Activated CD4-positive, alpha-beta T cell treated with anti-CD3 and anti-CD28 coated beads, Interleukin-2, amount 50 U/mL, for 24 hours (primary cell): ENCODE data around the gene EXOC3L1.

Source experiments
- DNase-seq, 2 donors: peaks; one replicate each; pipeline ENCODE4 v3.0.0-alpha.2; 2020; ENCODE audit warnings: low read depth in 1 of 2, low spot score in 1 of 2

Gene EXOC3L1

GRCh38 chr16:67183627-67184452 is 6.1 kb downstream of the EXOC3L1 start, which contains the start of gene MATCAP1:
Gene MATCAP1, minus strand, starts transcription at chr16:67183963. Its CDS starts 3,353 bp downstream, at chr16:67180610.
- DNase-seq, result peak; percentile 78 to 92

DNA sequence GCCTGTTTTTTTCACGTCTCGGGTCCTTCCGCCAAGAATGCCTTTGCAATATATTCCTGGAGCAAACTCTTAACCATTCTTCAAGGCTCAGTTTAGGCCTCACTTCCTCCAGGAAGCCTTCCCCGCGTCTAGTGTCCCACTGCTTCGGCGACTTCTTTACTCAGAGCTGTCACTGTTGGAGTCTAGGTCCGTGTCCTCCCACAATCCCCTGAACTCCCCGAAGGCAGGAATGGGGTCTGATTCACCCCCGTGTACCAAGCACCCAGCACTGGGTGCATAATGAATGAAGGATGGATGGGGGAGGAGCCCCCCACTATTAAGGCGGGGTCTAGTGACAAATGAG is 6.7 kb downstream of the EXOC3L1 start:
- DNase-seq, result no peak

- no peak for DNase-seq
These were observed 7.6 kb downstream of the EXOC3L1 start for GRCh38 chr16:67182288-67182687.

DNA sequence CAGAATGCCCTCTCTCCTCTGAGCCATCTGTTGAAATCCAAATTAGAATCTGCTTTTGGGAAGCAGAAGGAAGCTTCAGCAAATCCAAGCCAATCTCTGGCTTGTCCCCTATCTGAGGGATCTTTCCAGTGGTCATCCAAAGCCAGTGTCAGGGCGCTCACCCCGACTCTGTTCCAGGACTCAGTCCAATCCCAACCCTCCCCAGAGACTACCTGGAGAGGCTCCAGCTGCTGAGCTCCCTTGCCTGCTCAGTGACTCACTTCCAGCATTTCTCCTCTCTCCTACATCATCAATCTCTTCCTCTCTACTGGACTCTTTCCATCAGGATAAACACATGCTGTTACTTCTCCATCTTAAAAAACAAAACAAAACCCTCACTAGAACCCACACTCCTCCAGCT is 8.6 kb downstream of the EXOC3L1 start:
- DNase-seq, result no peak

- no peak for DNase-seq
These were observed 9.8 kb downstream of the EXOC3L1 start for GRCh38 chr16:67180166-67180565.

GRCh38 chr16:67179421-67180080 is 10.4 kb downstream of the EXOC3L1 start:
- no peak for DNase-seq

DNA sequence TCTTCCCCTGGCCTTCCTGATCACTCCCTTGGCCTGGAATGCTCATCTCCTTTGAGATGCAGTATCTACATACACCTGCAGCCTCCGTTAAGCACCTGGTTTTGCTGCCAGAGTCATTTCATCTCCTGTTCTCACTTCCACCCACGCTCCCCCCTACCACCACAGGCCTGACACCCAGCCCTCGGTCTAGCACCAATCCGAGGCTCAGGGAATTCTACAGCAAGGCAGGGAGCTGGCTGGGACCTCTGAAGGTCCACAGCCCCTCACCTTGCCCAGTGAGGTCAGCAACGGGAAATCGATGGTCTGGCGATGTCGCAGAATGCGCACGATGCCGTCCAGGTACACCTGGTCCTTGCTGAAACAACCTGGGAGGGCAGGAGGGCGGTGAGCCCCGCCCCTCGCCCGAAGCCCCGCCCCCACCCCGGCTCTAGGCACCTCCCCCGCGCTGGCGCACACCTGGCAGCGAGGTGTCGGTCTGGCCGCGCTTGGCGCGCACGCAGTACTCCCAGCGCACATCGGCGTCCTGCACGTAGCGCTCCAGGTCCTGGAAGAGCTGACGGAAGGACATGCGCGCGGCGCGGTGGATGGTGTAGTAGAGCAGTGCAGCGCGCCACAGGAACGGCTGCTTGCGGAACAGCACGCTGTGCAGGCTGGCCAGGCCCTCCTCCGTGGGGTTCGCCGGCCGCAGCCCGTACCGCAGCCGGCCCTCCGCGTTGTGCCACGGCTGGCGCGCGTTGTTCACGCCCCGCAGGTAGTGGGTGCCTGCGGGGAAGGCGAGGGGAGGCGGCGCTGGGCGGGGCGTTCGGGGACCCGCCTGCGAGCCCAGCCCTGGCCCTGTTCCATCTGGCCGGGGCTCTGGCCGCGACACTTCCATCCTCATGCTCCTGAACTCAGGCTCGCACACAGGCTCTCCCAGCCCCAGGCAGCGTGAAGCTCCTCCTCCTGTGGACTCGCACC is 11.9 kb downstream of the EXOC3L1 start:
- no peak for DNase-seq

DNA sequence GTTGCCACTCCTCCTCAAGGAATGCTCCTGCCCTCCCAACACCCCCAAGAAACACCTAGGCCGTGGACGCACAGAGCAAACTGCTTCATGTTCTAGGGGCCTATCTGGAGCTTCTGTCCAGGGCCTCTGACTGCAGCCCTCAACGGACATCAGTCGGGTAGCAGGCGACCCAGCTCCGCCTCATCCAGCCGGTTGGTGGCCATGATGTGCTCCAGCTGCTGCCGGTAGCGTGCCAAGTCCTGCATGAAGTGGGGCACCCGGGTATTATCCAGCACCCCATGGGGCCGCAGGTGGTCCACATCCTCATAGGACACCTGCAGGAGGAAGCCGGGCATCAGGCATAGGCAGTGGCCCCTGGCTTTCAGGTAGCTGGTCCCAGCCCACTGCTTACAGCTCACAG is 13.3 kb downstream of the EXOC3L1 start:
- no peak for DNase-seq

GRCh38 chr16:67174706-67175231 is 15.2 kb downstream of the EXOC3L1 start:
- no peak for DNase-seq

DNA sequence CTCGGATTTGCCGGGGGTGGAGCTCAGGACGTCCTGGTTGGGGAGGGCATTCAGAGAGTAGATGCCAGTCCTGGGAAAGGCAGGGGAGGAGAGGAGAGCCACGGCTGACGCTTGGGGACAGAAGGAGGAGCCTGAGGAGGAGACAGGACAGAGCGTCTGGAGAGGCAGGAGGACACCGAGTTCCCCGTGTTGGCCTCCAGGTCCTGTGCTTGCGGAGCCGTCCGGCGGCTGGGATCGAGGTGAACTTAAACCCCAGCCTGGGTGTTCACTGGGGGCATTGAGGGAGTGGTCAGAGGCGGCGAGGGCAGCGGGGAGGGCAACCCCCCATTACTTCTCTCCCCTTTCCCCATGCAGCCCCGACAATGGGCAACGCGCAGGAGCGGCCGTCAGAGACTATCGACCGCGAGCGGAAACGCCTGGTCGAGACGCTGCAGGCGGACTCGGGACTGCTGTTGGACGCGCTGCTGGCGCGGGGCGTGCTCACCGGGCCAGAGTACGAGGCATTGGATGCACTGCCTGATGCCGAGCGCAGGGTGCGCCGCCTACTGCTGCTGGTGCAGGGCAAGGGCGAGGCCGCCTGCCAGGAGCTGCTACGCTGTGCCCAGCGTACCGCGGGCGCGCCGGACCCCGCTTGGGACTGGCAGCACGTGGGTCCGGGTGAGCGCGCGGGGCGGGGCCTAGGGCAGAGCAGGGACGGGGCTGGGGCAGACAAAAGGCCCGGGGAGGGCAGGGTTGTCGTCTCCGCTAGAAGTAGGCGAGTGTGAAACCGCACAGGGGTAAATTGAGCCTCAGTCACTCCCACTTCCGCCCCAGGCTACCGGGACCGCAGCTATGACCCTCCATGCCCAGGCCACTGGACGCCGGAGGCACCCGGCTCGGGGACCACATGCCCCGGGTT is 15.9 kb downstream of the EXOC3L1 start:
- DNase-seq, result no peak

GRCh38 chr16:67173323-67173722 is 16.6 kb downstream of the EXOC3L1 start:
- no peak for DNase-seq

DNA sequence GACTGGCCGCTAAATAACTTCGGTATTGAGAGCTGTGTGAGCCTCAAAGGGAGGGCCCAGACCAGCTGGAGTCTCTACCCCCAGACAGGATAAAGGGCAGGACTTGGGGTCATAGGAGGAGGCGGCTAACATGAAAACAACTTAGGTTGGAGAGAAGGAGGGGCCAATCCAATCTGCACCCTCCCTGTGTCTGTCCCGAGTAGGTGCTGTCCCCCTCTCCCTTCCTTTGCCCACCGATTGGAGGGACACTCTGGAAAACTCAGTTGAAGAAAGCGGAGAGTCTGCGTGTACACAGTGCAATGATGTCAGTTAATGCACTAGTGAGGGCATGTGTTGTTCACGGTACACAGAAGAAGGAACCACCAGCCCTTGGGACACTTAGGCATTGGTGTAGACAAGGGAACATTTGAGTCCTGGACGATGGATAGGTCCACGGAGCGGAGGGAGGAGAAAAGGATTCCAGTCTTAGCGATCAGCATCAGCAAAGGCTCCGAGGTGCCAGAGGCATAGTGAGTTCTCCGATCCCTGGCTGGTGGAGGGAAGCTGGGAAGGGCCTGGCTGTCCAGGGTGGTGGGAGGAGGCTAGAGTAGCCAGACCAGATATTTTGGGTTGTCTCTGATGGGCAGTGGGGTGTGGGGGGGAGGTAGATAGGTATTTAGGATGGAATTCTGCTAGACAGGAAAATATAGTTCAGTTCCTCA is 18.8 kb downstream of the EXOC3L1 start:
- DNase-seq, result no peak

DNA sequence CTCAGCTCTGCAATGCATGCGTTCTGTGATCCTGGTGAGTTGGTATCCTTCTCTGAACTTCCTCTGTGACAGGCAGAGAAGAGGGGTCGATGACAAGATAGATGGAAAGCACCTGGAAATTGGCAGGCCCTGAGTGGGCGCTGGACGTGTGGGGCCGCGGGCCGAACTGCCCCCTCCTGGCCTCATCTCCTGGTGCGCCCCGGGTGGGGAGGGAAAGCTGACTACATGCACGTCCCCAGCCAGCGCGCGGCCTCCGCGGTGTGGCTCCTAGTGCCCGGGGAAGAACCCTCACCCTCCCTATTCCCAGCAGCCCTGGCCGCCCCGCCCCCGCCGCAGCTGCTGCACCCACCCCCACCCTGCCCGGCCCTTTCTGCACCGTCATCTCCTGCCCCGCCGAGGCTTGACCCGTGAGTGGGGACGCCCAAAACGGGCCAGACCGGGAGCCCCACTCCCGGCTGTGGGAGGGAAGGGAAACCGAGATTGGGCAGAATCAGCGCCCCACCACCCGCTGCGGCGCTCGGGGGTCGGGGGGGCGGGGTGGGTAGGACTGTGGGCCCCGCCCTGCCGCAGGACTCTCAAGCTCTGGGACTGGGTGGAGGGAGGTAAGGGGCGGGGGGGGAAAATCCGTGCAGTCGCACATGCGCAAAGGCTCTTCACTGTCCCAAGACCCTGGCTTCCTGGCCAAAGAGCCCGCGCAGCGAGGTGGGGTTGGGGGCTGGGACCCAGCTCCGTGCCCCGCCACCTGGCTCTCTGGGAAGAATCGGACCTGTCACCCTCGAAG is 19.6 kb downstream of the EXOC3L1 start, which contains the start of gene NOL3:
Gene NOL3 (plus strand): TSS at position 371 of the 781 bp plus-strand sequence.
- DNase-seq, result no peak

DNA sequence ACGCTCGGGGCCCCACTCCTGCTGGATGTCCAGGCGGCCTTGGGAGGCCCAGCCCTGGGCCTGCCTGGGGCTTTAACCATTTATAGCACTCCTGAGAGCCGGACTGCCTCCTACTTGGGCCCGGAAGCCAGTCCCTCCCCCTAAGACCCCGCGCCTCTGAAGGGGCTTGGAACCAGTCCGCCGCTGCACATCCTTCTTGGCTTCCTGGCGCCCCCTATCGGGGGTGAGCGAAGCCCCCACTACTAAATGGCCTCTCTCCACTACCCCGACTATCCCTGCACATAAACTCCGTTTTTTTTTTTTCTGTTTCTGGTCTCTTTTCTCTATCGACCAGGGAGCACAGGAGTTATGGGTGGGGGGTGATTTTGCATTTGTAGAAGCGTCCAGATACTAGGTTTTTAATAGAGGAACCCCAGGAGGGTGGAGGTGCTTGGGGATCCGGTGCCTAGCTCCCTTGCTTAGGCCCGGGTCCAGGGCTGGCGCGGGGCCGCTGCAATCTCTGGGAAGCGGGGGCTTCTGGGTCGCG is 20.2 kb downstream of the EXOC3L1 start:
- no peak for DNase-seq

DNA sequence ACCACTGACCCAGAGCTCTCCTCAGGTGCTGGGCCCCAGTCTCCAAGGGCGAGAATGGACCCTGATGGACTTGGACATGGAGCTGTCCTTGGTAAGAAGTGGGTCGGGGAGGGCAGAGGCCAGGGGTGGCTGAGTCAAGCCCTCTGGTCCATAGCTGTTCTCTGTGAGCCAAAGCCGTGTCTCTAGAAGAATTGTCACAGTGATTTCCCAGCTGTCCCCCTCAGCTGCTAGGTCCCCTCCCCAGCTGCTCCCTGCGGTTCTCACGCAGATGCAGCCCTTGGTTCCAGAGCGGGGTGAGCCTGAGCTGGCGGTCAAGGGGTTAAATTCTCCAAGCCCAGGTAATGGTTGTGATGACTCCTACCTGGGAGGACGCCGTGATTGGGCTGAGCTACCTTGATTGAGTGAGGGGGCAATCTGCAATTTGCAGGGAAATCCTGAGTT is 20.9 kb downstream of the EXOC3L1 start:
- DNase-seq, result no peak

- DNase-seq, result no peak
These were observed 22.3 kb downstream of the EXOC3L1 start for GRCh38 chr16:67167588-67167987.

DNA sequence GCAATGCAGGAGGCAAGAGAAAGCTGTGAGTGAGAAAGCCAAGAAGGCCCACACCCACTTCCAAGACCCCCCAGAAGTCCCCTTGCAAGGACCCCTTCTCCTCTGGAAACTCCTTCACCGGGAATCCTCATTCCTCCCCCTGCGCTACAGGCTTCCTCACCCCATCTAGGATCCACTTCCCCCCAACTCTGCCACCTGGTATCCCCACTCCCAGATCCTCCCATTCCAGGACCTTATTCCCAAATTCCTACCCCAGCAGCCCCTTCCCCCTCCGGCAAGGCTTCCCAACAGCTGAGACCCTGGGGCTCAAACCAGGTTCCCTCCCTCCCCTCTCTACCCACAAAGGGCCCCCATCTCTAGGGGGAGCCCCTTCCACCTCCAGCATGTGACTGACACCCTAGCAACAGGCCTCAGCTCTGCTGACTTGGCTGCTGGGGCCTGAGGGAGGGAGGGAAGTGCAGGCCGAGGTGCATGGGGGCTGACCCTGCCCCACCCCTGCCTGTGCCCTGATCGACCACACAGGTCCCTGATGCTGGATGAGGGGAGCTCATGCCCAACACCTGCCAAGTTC is 23.3 kb downstream of the EXOC3L1 start:
- no peak for DNase-seq

- DNase-seq, result no peak
These were observed 23.8 kb downstream of the EXOC3L1 start for GRCh38 chr16:67166110-67166547.
